Vagina (tissue), 2 donors: ENCODE measurements around the gene TRABD2B.

ENCODE experiments used
- CTCF ChIP-seq, 3 experiments: fragments of 450-650 bp in 2 of 3; fragments of 200-600 bp in 1 of 3; sonication (generic) in 1 of 3; IDR thresholded peaks; one replicate each; pipeline ENCODE4 v1.5.1; 2017 to 2019; ENCODE audit warnings: antibody characterized with exemption in 3 of 3, mild to moderate bottlenecking in 2 of 3, moderate library complexity in 2 of 3
- POLR2A ChIP-seq, 2 donors: fragments of 450-650 bp; IDR thresholded peaks; one replicate each; pipeline ENCODE4 v1.6.1; 2017; ENCODE audit warnings: antibody characterized with exemption in 2 of 2, mild to moderate bottlenecking in 2 of 2, moderate library complexity in 2 of 2

GRCh38 chr1:47838562-47839432 is 158.4 kb downstream of the TRABD2B start:
- no peak for TF ChIP-seq CTCF (IDR thresholded peaks at IDR 0.05)
- no peak for TF ChIP-seq POLR2A (IDR thresholded peaks at IDR 0.05)
